GM12874 (cell line): ENCODE data around the gene CAMK2D.

ENCODE experiments used
- CTCF ChIP-seq: IDR thresholded peaks from 2 replicates; pipeline ENCODE4 v1.5.1; 2011; ENCODE audit warnings: low read depth, mild to moderate bottlenecking, control low read depth, low read length, moderate library complexity; ENCODE audit not compliant: insufficient read depth

CAMK2D gene

GRCh38 chr4:113659127-113659526 lies 102.4 kb downstream of the CAMK2D start:
- TF ChIP-seq CTCF, result no peak

- no peak for TF ChIP-seq CTCF
Observed at GRCh38 chr4:113657586-113658233, 103.8 kb downstream of the CAMK2D start.

GRCh38 chr4:113653871-113654270 lies 107.7 kb downstream of the CAMK2D start:
- no peak for TF ChIP-seq CTCF

- TF ChIP-seq CTCF, result no peak
Observed at GRCh38 chr4:113646442-113646822, 115.1 kb downstream of the CAMK2D start.

- TF ChIP-seq CTCF, result no peak
Observed at GRCh38 chr4:113645771-113646441, 115.6 kb downstream of the CAMK2D start.

GRCh38 chr4:113645288-113645687 lies 116.2 kb downstream of the CAMK2D start:
- no peak for TF ChIP-seq CTCF

- TF ChIP-seq CTCF, result no peak
Observed at GRCh38 chr4:113644398-113644797, 117.1 kb downstream of the CAMK2D start.
